Measurements from ENCODE around the gene KLHL9. TPM values are rescaled to one million over a fixed set of nuclear protein-coding genes. Genes with fewer than 3 reads are reported as not detected.

Gene KLHL9
- total RNA-seq, 3 donors from 2014 or later (not counting 1 experiment from before 2014, with no cell fraction given) = 13.5 to 17.2 (median 13.6) TPM

- intact Hi-C loops (cut with micrococcal nuclease) = no loop called here
- no peaks in the 10 kb centered on the region for H3K4me1 ChIP-seq (ENCODE audit: control insufficient read depth, insufficient read depth, low read length)
Observed at GRCh38 chr9:21305213-21305612, 30.0 kb downstream of the KLHL9 start, which contains the start of gene IFNA5. TSS of gene IFNA5 (minus strand) at chr9:21305313. CDS start at chr9:21305256, 57 bp downstream.

GRCh38 chr9:21295992-21296391, 39.2 kb downstream of the KLHL9 start:
- H3K4me3 Mint-ChIP-seq = no peak overlapping the region
- no peaks in the 10 kb centered on the region for H3K4me1 ChIP-seq (ENCODE audit: control insufficient read depth, insufficient read depth, low read length)
- TF ChIP-seq CTCF (IDR thresholded peaks at IDR 0.05) = no peak
- no peak for ATAC-seq
- DNase-seq = no peak
- no peaks in the 10 kb centered on the region for H3K36me3 Mint-ChIP-seq
- H3K4me3 ChIP-seq (ENCODE audit: low read length) = no peak overlapping the region
- no peaks in the 10 kb centered on the region for H3K27me3 ChIP-seq (ENCODE audit: control insufficient read depth, insufficient read depth, low read length)
- peaks cover 19 to 37% of the 10 kb centered on the region in 2 donors for H3K27me3 Mint-ChIP-seq (ENCODE audit: low read depth in 2 of 2)
- intact Hi-C loops (cut with micrococcal nuclease) = no loop called here
- H3K9me3 ChIP-seq (ENCODE audit: control insufficient read depth, insufficient read depth, low read length) = no peaks in the 10 kb centered on the region
- H3K4me1 Mint-ChIP-seq = peaks cover 5 to 7% of the 10 kb centered on the region in 2 donors
- H3K9me3 Mint-ChIP-seq = no peaks in the 10 kb centered on the region
- no peaks in the 10 kb centered on the region for H3K36me3 ChIP-seq (ENCODE audit: control insufficient read depth, insufficient read depth, low read length)
- WGBS (ENCODE audit: insufficient coverage) = 81% methylated on average over 1 of the region's 1 CpG
- no peak overlapping the region for H3K27ac Mint-ChIP-seq
- H3K27ac ChIP-seq (ENCODE audit: low read length) = no peak overlapping the region

More at GRCh38 chr9:21305213-21305612, 30.0 kb downstream of the KLHL9 start, which contains the start of gene IFNA5:
- H3K36me3 Mint-ChIP-seq = no peaks in the 10 kb centered on the region
- no peak within 1 kb of the TSS for H3K27ac Mint-ChIP-seq
- WGBS (ENCODE audit: insufficient coverage) = 67% methylated on average over 1 of the region's 2 CpGs
- H3K9me3 Mint-ChIP-seq = no peaks in the 10 kb centered on the region
- H3K27ac ChIP-seq (ENCODE audit: low read length) = no peak within 1 kb of the TSS
- no peaks in the 10 kb centered on the region for H3K9me3 ChIP-seq (ENCODE audit: control insufficient read depth, insufficient read depth, low read length)
- no peak for TF ChIP-seq CTCF (IDR thresholded peaks at IDR 0.05)
- H3K27me3 Mint-ChIP-seq (ENCODE audit: low read depth in 2 of 2) = peaks cover 37 to 48% of the 10 kb centered on the region in 2 donors
- no peak within 1 kb of the TSS for H3K4me3 Mint-ChIP-seq
- no peaks in the 10 kb centered on the region for H3K36me3 ChIP-seq (ENCODE audit: control insufficient read depth, insufficient read depth, low read length)
- H3K4me3 ChIP-seq (ENCODE audit: low read length) = no peak within 1 kb of the TSS
- DNase-seq (no peak), ATAC-seq (no peak)
- no peaks in the 10 kb centered on the region for H3K27me3 ChIP-seq (ENCODE audit: control insufficient read depth, insufficient read depth, low read length)
- no peaks in the 10 kb centered on the region for H3K4me1 Mint-ChIP-seq

GRCh38 chr9:21294904-21295538, 40.2 kb downstream of the KLHL9 start:
- intact Hi-C loops (cut with micrococcal nuclease) = no loop called here
- Mint-ChIP-seq H3K27me3 (ENCODE audit: low read depth in 2 of 2) (peaks cover 10 to 32% of the 10 kb centered on the region in 2 donors), H3K4me1 (peaks cover 5 to 7% of the 10 kb centered on the region in 2 donors), H3K9me3 (no peaks in the 10 kb centered on the region), H3K36me3 (no peaks in the 10 kb centered on the region), H3K27ac (no peak overlapping the region), H3K4me3 (peak overlapping the region; percentile 10)
- ATAC-seq (peak in 2 of 3 donors; percentile 31 to 68), DNase-seq (peak in 1 of 2 donors; percentile 7)
- 44% methylated on average over 6 of the region's 6 CpGs for WGBS (ENCODE audit: insufficient coverage)
- H3K27ac ChIP-seq (ENCODE audit: low read length) = no peak overlapping the region
- no peaks in the 10 kb centered on the region for H3K36me3 ChIP-seq (ENCODE audit: control insufficient read depth, insufficient read depth, low read length)
- H3K9me3 ChIP-seq (ENCODE audit: control insufficient read depth, insufficient read depth, low read length) = no peaks in the 10 kb centered on the region
- H3K27me3 ChIP-seq (ENCODE audit: control insufficient read depth, insufficient read depth, low read length) = no peaks in the 10 kb centered on the region
- H3K4me1 ChIP-seq (ENCODE audit: control insufficient read depth, insufficient read depth, low read length) = no peaks in the 10 kb centered on the region
- H3K4me3 ChIP-seq (ENCODE audit: low read length) = no peak overlapping the region
- TF ChIP-seq CTCF (IDR thresholded peaks at IDR 0.05) = no peak
